Esophagus squamous epithelium (tissue), 4 donors: ENCODE measurements around the gene BPNT1.

Experiments used
- CTCF ChIP-seq, 6 experiments: fragments of 450-650 bp in 4 of 6; fragments of 200-600 bp in 2 of 6; sonication (generic) in 2 of 6; IDR thresholded peaks; one replicate each; pipeline ENCODE4 v1.5.1; 2016 to 2019; ENCODE audit warnings: antibody characterized with exemption in 6 of 6, mild to moderate bottlenecking in 4 of 6, moderate library complexity in 4 of 6
- POLR2A ChIP-seq, 4 donors: fragments of 450-650 bp; IDR thresholded peaks; one replicate each; pipeline ENCODE4 v1.6.1; 2017; ENCODE audit warnings: antibody characterized with exemption in 4 of 4, mild to moderate bottlenecking in 4 of 4, moderate library complexity in 3 of 4

- TF ChIP-seq POLR2A (IDR thresholded peaks at IDR 0.05) = no peak
- no peak for TF ChIP-seq CTCF (IDR thresholded peaks at IDR 0.05)
Observed at GRCh38 chr1:220129479-220130210, 40.1 kb upstream of the BPNT1 start.
